T-helper 2 cell treated with Interferon-gamma antibody and Interleukin-4, amounts not matched to agents 100 ng/mL and 5 ng/mL, for 36 hours (primary cell): ENCODE data around the gene DOCK6. TPM values are rescaled to one million over a fixed set of nuclear protein-coding genes. Genes with fewer than 3 reads are reported as not detected.

Experiments
- intact Hi-C: fragments of 100-400 bp; cut with micrococcal nuclease; formaldehyde crosslinking; loops from one replicate; pipeline ENCODE4 v1.15.1; 2023
- total RNA-seq: library from RNA; stranded (reverse); gene quantifications from 2 replicates; pipeline ENCODE4 v1.2.3, GENCODE V29; 2022

The DOCK6 gene, protein sequence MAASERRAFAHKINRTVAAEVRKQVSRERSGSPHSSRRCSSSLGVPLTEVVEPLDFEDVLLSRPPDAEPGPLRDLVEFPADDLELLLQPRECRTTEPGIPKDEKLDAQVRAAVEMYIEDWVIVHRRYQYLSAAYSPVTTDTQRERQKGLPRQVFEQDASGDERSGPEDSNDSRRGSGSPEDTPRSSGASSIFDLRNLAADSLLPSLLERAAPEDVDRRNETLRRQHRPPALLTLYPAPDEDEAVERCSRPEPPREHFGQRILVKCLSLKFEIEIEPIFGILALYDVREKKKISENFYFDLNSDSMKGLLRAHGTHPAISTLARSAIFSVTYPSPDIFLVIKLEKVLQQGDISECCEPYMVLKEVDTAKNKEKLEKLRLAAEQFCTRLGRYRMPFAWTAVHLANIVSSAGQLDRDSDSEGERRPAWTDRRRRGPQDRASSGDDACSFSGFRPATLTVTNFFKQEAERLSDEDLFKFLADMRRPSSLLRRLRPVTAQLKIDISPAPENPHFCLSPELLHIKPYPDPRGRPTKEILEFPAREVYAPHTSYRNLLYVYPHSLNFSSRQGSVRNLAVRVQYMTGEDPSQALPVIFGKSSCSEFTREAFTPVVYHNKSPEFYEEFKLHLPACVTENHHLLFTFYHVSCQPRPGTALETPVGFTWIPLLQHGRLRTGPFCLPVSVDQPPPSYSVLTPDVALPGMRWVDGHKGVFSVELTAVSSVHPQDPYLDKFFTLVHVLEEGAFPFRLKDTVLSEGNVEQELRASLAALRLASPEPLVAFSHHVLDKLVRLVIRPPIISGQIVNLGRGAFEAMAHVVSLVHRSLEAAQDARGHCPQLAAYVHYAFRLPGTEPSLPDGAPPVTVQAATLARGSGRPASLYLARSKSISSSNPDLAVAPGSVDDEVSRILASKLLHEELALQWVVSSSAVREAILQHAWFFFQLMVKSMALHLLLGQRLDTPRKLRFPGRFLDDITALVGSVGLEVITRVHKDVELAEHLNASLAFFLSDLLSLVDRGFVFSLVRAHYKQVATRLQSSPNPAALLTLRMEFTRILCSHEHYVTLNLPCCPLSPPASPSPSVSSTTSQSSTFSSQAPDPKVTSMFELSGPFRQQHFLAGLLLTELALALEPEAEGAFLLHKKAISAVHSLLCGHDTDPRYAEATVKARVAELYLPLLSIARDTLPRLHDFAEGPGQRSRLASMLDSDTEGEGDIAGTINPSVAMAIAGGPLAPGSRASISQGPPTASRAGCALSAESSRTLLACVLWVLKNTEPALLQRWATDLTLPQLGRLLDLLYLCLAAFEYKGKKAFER (N-terminal part only)
- total RNA-seq, result 0.16 and 0.20 TPM in 2 replicates

DNA sequence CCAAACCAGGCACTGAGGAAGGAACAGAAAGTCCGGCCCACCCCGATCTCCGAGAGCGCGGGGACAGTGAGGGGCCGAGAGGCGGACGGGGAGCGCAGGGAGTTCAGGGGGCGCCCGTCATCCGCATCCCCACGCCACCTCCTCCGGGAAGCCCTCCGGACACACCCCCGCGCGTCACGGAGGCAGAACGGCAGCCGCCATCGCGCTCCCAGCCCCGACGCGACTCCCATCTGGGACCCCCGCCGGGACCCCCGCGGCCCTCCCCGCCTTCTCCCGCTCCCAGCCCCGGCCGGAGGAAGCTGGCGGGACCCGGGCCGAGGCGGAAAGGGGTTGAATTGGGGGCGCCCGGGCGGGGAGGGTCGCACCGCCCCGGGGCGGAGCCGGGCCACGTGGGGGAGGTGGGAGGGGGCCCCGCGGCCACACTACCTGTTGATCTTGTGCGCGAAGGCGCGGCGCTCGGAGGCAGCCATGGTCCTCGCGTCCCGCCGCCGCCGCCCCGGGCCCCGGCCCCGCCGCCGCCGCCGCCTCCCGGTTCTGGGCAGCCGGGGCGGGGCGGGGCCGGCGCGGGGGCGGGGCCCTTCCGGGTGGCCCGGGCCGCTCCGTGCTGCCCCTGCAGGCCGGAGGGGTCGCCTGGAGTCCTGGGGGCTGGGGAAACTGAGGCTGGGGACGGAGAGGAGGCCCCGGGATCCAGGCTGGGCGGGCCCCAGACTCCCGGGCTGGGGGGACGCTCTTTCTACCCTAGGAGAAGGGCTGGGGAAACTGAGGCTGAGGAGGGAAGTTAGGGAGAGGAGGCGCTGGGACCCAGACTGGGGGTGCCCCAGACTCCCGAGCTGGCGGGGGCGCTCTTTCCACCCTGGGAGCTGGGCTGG, at the start of gene DOCK6:
DOCK6 (minus strand) TSS at position 554 of the 869 bp plus-strand sequence; CDS start at position 470, 84 bp downstream.
- intact Hi-C loops, result no loop called here

DNA sequence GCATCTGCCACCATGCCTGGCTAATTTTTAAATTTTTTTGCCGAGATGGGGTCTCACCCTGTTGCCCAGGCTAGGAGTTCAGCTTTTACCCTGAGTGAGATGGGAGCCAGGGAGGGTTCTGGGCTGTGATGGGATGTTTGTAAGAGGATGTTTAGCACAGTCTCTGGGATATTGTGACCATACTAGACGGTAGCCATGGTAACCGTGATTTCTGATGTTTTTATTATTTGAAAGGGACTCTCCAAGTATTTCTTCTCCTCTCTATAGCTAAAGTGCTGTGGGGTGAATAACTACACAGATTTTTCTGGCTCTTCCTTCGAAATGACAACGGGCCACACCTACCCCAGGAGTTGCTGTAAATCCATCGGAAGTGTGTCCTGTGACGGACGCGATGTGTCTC, 44.0 kb upstream of the DOCK6 start:
- intact Hi-C loops, result no loop called here

DNA sequence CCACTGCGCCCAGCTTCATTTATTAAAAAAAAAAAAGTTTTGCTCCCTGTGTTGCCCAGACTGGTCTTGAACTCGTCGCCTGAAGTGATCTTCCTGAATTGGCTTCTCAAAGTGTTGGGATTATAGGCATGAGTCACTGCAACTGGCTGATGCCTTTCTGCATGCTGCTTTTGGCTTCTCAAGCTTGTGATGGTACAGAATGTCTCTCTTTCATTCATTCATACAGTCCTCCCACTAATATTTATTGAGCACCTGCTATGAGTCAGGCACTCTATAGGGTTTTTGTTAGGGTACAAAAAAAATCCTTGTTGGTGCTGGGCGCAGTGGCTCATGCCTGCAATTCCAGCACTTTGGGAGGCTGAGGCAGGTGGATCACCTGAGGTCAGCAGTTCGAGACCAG, 42.6 kb upstream of the DOCK6 start:
- intact Hi-C loops, result no loop called here

DNA sequence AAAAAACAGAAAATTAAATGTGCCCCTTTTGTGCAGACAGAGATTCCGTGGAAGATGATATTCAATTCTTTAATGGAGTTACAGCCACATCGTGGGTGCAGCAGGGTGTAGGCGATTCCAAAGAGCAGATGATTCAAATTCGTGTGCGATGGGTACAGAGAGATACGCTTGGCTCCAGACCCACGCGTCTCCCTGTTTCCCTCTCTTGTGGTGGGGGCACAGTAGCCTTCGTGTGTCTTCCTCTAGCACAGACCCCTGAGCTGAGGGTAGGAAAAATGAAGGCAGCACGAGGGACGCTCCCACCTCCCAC, 38.4 kb upstream of the DOCK6 start:
- intact Hi-C loops, result no loop called here

DNA sequence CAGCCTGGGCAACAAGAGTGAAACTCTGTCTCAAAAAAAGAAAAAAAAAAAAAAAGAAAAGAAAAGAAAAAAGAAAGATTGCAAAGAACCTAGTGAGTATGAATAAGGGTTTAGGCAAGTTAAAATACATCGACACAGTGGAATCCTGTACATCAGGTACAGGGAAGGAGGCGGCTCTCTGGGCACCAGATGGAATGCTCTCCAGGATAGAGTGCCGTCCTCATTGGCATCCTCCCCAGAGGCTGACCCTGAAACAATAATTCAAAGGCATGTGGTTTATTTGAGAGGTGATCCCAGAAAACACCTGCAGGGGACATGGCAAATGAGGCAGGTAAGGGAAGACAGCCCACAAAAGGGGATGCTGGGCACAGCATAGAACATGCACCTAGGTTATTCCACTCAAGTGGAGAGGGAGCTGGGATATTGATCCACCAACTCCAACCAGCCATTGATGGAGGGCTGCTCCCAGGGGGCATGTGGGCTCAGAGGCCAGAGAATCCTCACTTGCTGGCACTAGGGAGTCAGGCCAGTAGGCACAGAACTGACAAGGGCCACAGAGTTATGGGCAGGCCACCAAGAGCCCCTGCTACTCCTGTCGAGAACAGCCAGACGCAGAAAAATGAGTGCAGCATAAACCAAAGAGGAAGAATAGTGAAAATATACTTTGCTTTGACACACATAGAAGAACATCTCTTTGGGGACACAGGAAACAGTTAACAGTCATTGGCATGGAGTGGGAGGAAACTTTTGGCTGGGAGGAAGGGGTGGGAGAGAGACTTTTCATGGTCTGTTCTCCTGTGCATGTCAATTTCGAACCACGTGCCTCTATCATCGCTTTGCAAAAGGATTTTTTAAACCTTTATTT, 37.9 kb upstream of the DOCK6 start:
- intact Hi-C loops, result loop anchor here (10.0 kb wide), 1 partner anchor 145 kb away; no protein-coding TSS in a partner anchor

DNA sequence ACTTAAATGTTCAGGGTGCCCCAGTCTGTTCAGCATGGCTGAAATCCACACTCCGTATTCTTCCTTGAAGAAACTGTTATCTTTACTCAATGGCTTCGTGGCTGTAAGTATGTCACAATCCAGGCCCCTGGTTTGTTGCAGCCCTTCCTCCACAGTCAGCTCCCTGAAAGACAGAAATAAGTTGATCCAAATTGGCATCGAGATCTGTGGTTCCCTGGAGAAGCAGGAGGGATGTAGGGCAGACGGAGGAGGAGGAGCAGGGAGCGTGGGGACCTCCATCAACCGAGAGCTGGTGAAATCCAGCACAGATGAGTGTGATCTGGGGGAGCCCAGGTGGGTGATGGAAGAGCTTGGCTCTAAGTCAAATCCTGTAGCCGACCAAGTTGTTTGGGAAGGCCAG, 33.9 kb upstream of the DOCK6 start:
- intact Hi-C loops, result loop anchor here (10.0 kb wide), 1 partner anchor 149 kb away; no protein-coding TSS in a partner anchor

DNA sequence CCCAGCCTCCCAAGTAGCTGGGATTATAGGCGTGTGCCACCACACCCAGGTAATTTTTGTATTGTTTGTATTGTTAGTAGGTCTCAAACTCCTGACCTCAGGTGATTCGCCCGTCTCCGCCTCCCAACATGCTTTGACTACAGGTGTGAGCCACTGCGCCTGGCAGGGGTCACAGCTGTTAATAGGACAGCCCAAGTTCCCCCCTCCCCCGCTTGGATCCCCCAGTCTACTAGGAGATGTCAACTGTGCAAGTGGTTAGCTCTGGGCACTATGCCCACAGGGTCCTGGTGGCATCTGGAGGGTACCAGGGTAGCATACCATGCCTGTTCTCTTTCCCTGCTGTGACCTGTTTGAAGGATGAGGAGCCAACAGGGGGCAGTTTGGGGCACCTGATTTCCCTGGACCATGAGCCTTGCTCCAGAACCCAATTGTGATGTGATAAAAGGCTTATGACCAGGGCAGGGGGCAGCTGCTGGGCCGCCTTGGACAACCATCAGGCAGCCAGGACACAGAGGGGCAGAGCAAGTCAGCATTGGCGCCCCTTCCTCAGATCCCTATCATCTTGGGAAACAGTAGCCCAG, 33.4 kb upstream of the DOCK6 start, which contains the start of gene TSPAN16:
TSPAN16 (plus strand) TSS at position 496 of the 581 bp plus-strand sequence. CDS start 138 bp downstream, outside the sequence.
- intact Hi-C loops, result loop anchor here (10.0 kb wide), 1 partner anchor 149 kb away; no protein-coding TSS in a partner anchor

DNA sequence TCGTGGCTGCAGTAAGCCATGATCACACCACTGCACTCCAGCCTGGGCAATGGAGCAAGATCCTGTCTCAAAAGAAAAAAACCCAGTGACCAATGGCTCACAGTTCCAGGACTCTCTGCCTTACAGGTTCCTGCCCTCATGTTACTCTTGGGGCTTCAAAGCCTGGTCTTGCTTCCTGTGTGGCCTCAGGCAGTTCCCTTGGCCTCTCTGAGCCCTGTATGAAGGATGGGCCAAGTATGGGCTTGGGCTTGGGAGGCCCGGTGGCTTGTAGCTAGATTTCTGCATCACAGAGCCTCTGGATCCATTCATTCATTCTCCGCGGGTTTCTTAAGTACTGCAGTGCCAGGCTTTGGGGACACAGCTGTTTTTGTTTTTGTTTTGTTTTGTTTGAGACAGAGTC, 32.9 kb upstream of the DOCK6 start:
- intact Hi-C loops, result loop anchor here (10.0 kb wide), 1 partner anchor 150 kb away; no protein-coding TSS in a partner anchor

DNA sequence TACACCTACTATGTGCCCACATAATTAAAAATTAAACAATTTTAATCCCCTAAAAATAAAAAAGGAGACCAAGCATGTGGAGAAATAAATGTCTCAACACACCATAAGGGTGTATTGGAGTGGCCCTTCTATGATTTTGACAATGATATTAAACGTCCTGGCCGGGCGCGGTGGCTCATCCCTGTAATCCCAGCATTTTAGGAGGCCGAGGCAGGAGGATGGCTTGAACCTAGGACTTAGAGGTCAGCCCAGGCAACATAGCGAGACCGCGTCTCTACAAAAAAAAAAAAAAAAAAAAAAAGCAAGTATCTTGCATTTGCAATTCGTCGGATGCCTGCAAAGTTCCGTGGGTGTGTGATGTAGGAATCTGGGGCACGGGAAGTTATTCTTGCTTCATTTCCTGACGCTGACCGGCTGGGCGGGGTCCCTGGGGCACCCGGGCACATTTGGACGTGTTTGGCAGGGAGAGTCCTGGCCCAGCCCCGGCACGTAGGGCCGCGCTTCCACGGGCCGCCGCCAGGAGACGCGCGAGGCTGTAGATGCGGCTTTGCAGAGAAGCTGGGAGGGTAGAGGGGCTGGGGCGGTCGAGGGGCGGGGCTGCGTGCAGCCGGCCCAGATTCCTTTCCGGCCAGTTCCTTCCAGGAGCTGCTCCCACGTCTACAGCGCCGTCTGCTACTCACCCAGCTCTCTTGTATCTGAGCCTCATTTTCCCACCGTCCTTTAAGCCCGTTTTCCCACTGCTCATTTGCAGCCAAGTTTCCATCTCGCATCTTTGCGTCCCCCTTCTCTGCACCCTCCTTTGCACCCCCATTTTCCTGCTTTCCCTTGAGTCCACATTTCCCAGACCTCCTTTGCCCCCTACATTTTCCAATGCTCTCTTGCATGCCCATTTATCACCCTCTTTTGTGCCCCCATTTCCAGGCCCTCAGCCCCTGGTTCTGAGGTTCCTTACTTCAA, 31.4 kb upstream of the DOCK6 start:
- intact Hi-C loops, result loop anchor here (1.0 to 10.0 kb wide), 3 partner anchors 79 to 189 kb away; partner anchors contain the start of gene SWSAP1

DNA sequence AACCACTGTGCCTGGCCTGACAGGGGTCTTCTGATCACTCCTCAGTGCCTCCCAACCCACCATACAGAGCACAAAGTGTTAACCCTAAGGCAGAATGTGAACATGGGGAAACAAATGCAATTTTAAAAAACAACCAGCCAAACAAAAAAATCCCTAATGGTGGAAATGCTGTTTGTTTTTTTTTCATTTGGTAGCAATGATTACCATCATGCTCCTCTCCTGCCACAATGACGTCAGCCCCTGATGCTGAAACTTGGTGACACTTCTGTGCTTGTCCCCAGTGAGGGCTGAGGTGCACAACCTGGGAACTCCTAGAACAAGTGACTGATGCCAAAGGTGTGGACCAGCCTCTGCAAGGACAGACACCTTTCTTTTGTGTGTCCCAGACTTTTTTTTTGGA, 29.7 kb upstream of the DOCK6 start:
- intact Hi-C loops, result loop anchor here (5.0 to 10.0 kb wide), 2 partner anchors 80 to 153 kb away; partner anchors contain the start of gene SWSAP1

DNA sequence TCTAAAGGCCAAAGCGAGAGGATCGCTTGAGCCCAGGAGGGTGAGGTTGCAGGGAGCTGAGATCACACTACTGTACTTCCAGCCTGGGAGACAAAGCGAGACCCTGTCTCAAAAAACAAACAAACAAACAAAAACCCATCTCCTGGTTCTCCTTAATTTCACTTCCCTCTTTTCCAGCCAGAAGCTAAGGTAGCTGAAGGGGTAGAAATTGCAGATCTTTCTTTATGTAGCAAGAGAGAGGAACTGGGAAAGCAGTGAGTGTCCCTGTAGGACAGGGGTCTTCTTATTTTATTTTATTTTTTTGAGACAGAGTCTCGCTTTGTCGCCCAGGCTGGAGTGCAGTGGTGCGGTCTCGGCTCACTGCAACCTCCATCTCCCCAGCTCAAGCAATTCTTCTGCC, 29.1 kb upstream of the DOCK6 start:
- intact Hi-C loops, result loop anchor here (5.0 to 10.0 kb wide), 2 partner anchors 81 to 153 kb away; partner anchors contain the start of gene SWSAP1

DNA sequence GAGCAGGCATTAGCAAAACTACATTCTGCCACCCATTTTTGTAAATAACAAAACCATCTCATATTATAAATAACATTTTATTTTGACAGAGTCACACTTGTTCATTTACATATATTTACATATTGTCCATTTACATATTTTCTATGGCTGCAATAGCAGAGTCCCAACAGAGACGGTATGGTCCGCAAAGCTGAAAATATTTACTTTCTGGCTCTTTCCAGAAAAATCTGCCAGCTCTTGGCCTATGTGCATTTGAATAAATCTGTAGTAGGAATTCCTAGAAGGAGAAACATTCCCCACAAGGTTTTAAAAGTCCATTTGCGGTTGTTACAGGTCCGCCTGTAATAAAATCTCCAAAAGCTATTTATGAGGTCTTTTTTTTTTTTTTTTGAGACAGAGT, 27.9 kb upstream of the DOCK6 start:
- intact Hi-C loops, result loop anchor here (5.0 to 10.0 kb wide), 2 partner anchors 82 to 155 kb away; partner anchors contain the start of gene SWSAP1

DNA sequence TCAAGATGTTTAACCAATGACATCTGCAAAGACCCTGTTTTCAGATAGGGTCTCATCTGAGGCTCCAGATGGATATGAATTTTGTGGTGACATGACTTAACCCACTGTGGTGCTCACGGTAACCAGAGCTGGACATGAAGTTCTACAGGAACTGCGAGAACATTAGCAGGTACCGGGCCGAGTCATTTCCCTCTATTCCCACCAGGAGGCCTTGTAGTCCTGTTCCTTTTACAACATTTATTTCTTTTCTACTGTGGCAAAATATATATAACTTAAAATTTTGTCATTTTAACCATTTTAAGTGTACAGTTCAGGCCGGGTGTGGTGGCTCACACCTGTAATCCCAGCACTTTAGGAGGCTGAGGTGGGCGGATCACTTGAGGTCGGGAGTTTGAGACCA, 26.0 kb upstream of the DOCK6 start:
- intact Hi-C loops, result no loop called here

DNA sequence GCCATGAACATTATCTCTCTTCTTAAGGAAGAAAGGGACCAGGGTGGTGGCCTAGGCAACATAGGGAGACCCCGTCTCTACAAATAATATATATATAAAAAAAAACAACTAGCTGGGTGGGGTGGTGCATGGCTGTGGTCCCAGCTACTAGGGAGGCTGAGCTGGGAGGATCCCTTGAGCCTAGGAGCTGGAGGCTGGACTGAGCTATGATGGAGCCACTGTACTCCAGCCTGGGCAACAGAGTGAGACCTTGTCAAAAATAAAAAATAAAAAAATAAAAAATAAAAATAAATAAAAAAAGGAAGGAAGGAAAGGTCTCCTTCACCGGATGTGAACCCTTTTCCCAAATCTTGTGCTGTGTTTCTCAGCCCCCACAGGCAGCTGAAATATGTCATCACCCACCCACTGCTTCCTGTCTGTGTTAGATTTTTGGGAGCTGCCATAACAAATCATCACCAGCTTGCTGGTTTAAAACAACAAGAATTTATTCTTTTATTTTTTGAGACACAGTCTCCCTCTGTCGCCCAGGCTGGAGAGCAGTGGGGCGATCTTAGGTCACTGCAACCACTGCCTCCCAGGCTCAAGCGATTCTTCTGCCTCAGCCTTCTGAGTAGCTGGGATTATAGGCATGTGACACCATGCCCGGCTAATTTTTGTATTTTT, 24.1 kb upstream of the DOCK6 start:
- intact Hi-C loops, result no loop called here

DNA sequence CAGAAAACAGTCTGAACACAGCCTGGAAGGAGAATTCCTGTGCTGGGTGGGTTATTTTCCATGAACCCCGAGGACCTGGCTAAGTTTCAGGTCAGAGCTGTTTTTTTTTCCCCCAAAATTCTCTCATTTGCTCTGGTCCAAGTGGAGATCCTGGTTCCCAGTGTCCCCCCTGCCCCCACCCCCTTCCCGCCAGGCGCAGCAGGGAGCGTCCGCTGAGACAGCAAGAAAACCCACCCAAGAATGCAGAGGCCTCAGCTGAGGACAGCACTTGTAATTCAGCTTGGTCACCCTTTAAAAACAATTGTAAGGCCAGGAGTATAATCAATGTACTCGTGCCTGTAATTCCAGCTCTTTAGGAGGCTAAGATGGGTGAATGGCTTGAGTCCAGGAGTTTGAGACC, 22.2 kb upstream of the DOCK6 start:
- intact Hi-C loops, result no loop called here

DNA sequence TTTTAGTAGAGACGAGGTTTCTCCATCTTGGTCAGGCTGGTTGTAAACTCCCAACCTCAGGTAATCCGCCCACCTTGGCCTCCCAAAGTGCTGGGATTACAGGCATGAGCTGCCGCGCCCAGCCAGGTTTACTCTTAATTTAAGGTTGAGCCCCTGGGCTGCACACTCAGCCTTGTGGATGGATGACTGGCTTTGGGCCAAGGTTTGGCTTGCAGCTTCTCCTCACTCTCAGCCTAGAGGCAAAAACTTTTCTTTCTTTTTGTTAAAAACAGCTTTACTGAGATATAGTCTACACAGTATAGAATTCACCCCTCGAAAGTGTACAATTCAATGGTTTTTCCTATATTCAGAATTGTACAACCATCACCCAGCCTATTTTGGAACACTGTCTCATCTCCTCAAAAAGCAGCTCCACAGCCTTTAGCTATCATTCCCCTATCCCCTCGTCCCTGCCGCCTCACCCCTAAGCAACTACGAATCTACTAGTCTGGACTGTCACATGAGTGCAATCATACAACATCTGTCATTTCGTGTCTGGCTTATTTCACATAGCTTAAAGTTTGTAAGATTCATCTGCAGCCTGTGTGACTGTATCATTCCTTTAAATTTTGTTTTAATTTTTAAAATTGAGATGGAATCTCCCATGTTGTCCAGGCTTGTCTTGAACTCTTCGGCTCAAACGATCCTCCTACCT, 19.2 kb upstream of the DOCK6 start:
- intact Hi-C loops, result no loop called here
